BLaER1 (cell line): Measurements from ENCODE around the gene CLDN12.

Experiments
- H3K27ac ChIP-seq: shearing (Covaris generic); formaldehyde crosslinking; 2 replicates; pipeline ENCODE4 v1.8.1; 2022
- H3K27me3 ChIP-seq: shearing (Covaris generic); formaldehyde crosslinking; 2 replicates; pipeline ENCODE4 v1.8.1; 2022
- H3K36me3 ChIP-seq: shearing (Covaris generic); formaldehyde crosslinking; 2 replicates; pipeline ENCODE4 v1.8.1; 2022
- H3K4me1 ChIP-seq: shearing (Covaris generic); formaldehyde crosslinking; 2 replicates; pipeline ENCODE4 v1.8.1; 2022
- H3K4me2 ChIP-seq: shearing (Covaris generic); formaldehyde crosslinking; 2 replicates; pipeline ENCODE4 v1.8.1; 2022
- H3K4me3 ChIP-seq: shearing (Covaris generic); formaldehyde crosslinking; 2 replicates; pipeline ENCODE4 v1.8.1; 2022
- H3K9ac ChIP-seq: shearing (Covaris generic); formaldehyde crosslinking; 2 replicates; pipeline ENCODE4 v1.8.1; 2022
- H3K9me3 ChIP-seq: shearing (Covaris generic); formaldehyde crosslinking; 2 replicates; pipeline ENCODE4 v1.8.1; 2022
- H4K20me1 ChIP-seq: shearing (Covaris generic); formaldehyde crosslinking; 2 replicates; pipeline ENCODE4 v1.8.1; 2022
- Cebpa-rat ChIP-seq: shearing (Covaris generic); IDR thresholded peaks from 2 replicates; pipeline ENCODE4 v1.8.1; 2022

Gene CLDN12

GRCh38 chr7:90403174-90404113 lies at the start of gene CLDN12:
CLDN12 (plus strand) TSS chr7:90403461; CDS start chr7:90412677, 9,216 bp downstream.
- peak within 1 kb of the TSS; percentile 72 for H3K4me3 ChIP-seq
- H3K9ac ChIP-seq = peak within 1 kb of the TSS; percentile 77
- H4K20me1 ChIP-seq = no peaks in the 10 kb centered on the region
- 0 out of 2 replicates have a peak, but pooled peaks cover 9% of the 10 kb centered on the region for H3K36me3 ChIP-seq
- TF ChIP-seq Cebpa-rat = peak; percentile 97
- no peaks in the 10 kb centered on the region for H3K9me3 ChIP-seq
- no peaks in the 10 kb centered on the region for H3K27me3 ChIP-seq
- peaks cover 15% of the 10 kb centered on the region; the same call in 1 of the 2 replicates for H3K4me1 ChIP-seq
- peak within 1 kb of the TSS; percentile 70 for H3K27ac ChIP-seq
- H3K4me2 ChIP-seq = peak within 1 kb of the TSS; percentile 80

GRCh38 chr7:90383422-90383821 lies 19.8 kb upstream of the CLDN12 start:
- Histone ChIP-seq H3K27ac (no peak overlapping the region), H3K36me3 (peaks cover 78% of the 10 kb centered on the region), H4K20me1 (no peaks in the 10 kb centered on the region), H3K9ac (no peak overlapping the region), H3K9me3 (peaks cover 8% of the 10 kb centered on the region), H3K4me3 (no peak overlapping the region), H3K4me1 (no peaks in the 10 kb centered on the region), H3K27me3 (no peaks in the 10 kb centered on the region), H3K4me2 (no peak overlapping the region)
- TF ChIP-seq Cebpa-rat = no peak

DNA sequence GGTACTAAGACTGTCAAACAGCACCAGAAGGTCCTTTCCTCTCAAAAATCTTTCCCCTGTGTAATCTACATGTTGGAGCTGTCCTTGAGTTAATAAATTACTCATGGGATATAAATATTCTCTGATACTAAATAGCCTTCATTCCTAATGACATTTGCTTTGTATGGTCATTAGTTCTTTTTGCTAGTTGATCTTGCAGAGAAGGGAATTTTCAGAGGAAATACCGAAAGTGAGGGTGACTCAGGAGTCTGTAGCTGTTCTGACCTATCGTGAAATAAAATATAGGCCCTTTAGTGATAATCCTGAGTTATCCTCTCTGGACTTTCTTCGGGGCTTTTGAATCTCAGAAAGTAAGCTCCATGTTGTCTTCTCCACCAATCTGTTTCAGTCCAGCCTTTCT lies 19.4 kb upstream of the CLDN12 start:
- Histone ChIP-seq H3K27me3 (no peaks in the 10 kb centered on the region), H3K4me2 (no peak overlapping the region), H3K36me3 (peaks cover 74% of the 10 kb centered on the region), H3K9me3 (peaks cover 8% of the 10 kb centered on the region), H3K4me3 (no peak overlapping the region), H3K27ac (no peak overlapping the region), H3K4me1 (no peaks in the 10 kb centered on the region), H4K20me1 (no peaks in the 10 kb centered on the region), H3K9ac (no peak overlapping the region)
- no peak for TF ChIP-seq Cebpa-rat

GRCh38 chr7:90384433-90384832 lies 18.8 kb upstream of the CLDN12 start:
- no peaks in the 10 kb centered on the region for H4K20me1 ChIP-seq
- no peaks in the 10 kb centered on the region for H3K4me1 ChIP-seq
- no peak overlapping the region for H3K27ac ChIP-seq
- no peak overlapping the region for H3K4me2 ChIP-seq
- H3K9ac ChIP-seq = no peak overlapping the region
- H3K36me3 ChIP-seq = peaks cover 68% of the 10 kb centered on the region
- no peak overlapping the region for H3K4me3 ChIP-seq
- no peak for TF ChIP-seq Cebpa-rat
- peaks cover 8% of the 10 kb centered on the region for H3K9me3 ChIP-seq
- H3K27me3 ChIP-seq = no peaks in the 10 kb centered on the region

DNA sequence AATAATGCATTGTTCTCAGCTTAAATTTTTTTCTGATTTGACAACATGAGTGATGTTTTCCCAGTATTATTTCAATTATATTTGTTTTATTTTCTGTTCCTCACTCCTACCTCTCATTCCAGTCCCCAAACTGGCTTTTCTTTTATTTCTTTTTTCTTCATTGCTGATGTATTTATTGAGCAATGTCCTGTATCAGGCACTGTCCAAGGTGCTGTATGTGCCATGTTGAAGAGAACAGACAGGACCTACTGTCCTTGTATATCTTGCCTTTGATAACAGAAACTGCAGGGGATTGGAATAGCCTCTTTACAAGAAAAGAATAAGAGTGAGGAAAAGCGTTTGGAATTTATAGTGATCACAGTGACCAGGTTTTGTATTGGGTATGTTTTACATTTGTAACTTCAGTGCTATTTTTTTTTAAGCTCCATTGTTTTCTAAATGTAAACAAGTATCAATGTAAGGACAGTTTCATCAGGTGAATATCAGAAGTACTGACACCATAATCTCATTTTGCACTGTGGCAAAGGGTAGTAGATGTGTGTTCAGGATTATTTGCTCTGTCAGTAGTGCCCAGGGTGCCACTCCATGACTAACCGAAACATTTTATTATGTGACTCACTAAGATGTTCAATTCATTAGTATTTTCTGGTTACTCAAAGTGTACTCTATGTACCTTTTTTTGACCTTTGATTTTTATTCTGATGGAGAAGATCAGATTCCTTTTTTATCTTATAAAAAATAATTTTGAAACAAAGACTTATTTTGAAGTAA lies 15.6 kb upstream of the CLDN12 start:
- H3K36me3 ChIP-seq = peaks cover 38% of the 10 kb centered on the region
- no peak overlapping the region for H3K4me3 ChIP-seq
- no peak for TF ChIP-seq Cebpa-rat
- H3K27me3 ChIP-seq = no peaks in the 10 kb centered on the region
- H4K20me1 ChIP-seq = no peaks in the 10 kb centered on the region
- H3K9me3 ChIP-seq = no peaks in the 10 kb centered on the region
- no peak overlapping the region for H3K4me2 ChIP-seq
- no peak overlapping the region for H3K9ac ChIP-seq
- H3K27ac ChIP-seq = no peak overlapping the region
- no peaks in the 10 kb centered on the region for H3K4me1 ChIP-seq

DNA sequence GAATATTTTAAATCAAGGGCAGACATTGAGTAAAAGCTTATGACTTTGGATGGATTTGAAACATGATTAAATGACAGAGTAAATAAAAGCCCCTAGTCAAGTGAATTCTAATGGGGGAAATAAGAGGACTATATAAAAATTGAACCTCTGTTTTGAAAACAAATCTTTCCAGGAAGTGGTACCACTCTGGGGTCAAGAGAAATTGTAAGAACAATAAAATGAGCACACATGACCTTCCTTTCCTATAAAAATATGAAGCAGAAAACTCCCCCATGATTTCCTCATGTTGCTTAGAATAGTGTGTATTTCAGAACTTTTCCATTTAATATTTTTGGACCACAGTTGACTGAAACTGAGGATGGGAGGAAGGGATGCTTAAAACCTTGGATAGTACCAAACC lies 12.3 kb upstream of the CLDN12 start:
- Histone ChIP-seq H3K9me3 (no peaks in the 10 kb centered on the region), H3K4me2 (no peak overlapping the region), H4K20me1 (no peaks in the 10 kb centered on the region), H3K9ac (no peak overlapping the region), H3K4me3 (no peak overlapping the region), H3K27me3 (no peaks in the 10 kb centered on the region), H3K4me1 (no peaks in the 10 kb centered on the region), H3K36me3 (peaks cover 6% of the 10 kb centered on the region), H3K27ac (no peak overlapping the region)
- no peak for TF ChIP-seq Cebpa-rat

- Histone ChIP-seq H3K9me3 (no peaks in the 10 kb centered on the region), H4K20me1 (no peaks in the 10 kb centered on the region), H3K4me2 (no peak overlapping the region), H3K9ac (no peak overlapping the region), H3K36me3 (peaks cover 1% of the 10 kb centered on the region; the same call in 1 of the 2 replicates), H3K27me3 (no peaks in the 10 kb centered on the region), H3K4me3 (no peak overlapping the region), H3K27ac (no peak overlapping the region), H3K4me1 (no peaks in the 10 kb centered on the region)
- no peak for TF ChIP-seq Cebpa-rat
Observed at GRCh38 chr7:90391488-90391887, 11.8 kb upstream of the CLDN12 start.

DNA sequence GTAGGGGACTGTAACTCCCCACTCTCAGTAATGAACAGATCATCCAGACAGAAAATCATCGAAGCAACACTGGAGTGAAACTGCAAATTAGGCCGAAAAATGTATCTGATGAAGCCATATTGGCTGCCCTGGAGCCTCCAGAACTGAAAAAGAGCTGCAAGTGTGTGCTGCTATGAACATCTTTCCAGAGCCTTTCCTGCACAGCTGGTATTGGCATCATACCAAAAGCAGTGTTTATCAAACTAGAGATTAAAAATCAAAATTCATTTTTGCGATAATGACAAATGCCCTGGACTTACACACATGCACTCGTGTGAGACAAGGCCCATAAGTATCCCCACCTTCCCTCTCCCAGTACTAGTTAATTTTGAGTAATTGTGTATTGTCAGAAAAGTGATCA lies 6.8 kb upstream of the CLDN12 start:
- no peak overlapping the region for H3K27ac ChIP-seq

GRCh38 chr7:90401989-90402388 lies 1.3 kb upstream of the CLDN12 start:
- no peak overlapping the region for H3K27ac ChIP-seq
- no peak for TF ChIP-seq Cebpa-rat
- H3K9me3 ChIP-seq = no peaks in the 10 kb centered on the region

More for the DNA sequence above, 6.8 kb upstream of the CLDN12 start:
- Histone ChIP-seq H3K27me3 (no peaks in the 10 kb centered on the region), H3K36me3 (no peaks in the 10 kb centered on the region), H3K4me2 (no peak overlapping the region), H3K9me3 (no peaks in the 10 kb centered on the region), H4K20me1 (no peaks in the 10 kb centered on the region), H3K4me1 (no peaks in the 10 kb centered on the region), H3K4me3 (no peak overlapping the region), H3K9ac (no peak overlapping the region)
- no peak for TF ChIP-seq Cebpa-rat

More at GRCh38 chr7:90401989-90402388, 1.3 kb upstream of the CLDN12 start:
- Histone ChIP-seq H3K9ac (no peak overlapping the region), H4K20me1 (no peaks in the 10 kb centered on the region), H3K4me3 (no peak overlapping the region), H3K4me1 (peaks cover 15% of the 10 kb centered on the region; the same call in 1 of the 2 replicates), H3K27me3 (no peaks in the 10 kb centered on the region), H3K4me2 (no peak overlapping the region), H3K36me3 (0 out of 2 replicates have a peak, but pooled peaks cover 4% of the 10 kb centered on the region)
